HepG2 (cell line): ENCODE results near the gene PCDHGA6.

Source experiments
- ARNT ChIP-seq: fragments of 450-650 bp; IDR thresholded peaks from 2 replicates; pipeline ENCODE4 v1.6.1; 2017
- CEBPB ChIP-seq: IDR thresholded peaks from 2 replicates; pipeline ENCODE4 v1.6.1; 2011; ENCODE audit warnings: low read depth, low read length, improper control_type of control experiment, borderline replicate concordance
- ETV6 ChIP-seq: sonication (generic); formaldehyde crosslinking; conservative IDR thresholded peaks from 2 replicates; pipeline ENCODE4 v1.4.0; 2020; ENCODE audit warnings: missing genetic modification reagents
- EZH2 ChIP-seq: conservative IDR thresholded peaks from 2 replicates; pipeline ENCODE4 v1.6.1; 2012; ENCODE audit warnings: mild to moderate bottlenecking, low read depth, low read length, moderate library complexity
- GATAD1 ChIP-seq: IDR thresholded peaks from 2 replicates; pipeline ENCODE4 v1.6.1; 2016; ENCODE audit warnings: missing genetic modification reagents, missing compliant biosample characterization
- MXI1 ChIP-seq: IDR thresholded peaks from 3 replicates; pipeline ENCODE4 v1.6.1; 2012; ENCODE audit warnings: low read depth, low read length, inconsistent platforms, borderline replicate concordance
- POLR2A ChIP-seq, 2 experiments: IDR thresholded peaks; 2 replicates each; pipeline ENCODE4 v1.6.1; 2011; ENCODE audit warnings: low read depth in 2 of 2, low read length in 2 of 2, mild to moderate bottlenecking in 1 of 2, moderate library complexity in 1 of 2; ENCODE audit not compliant: insufficient read depth in 1 of 2
- ZNF121 ChIP-seq: sonication (generic); formaldehyde crosslinking; IDR thresholded peaks from 2 replicates; pipeline ENCODE4 v1.5.0; 2020; ENCODE audit warnings: mild to moderate bottlenecking, missing genetic modification reagents
- TF ChIP-seq, protein P1 (sequence below): sonication (generic); formaldehyde crosslinking; IDR thresholded peaks from 2 replicates; pipeline ENCODE4 v1.5.0; 2020; ENCODE audit warnings: mild to moderate bottlenecking, missing genetic modification reagents, moderate library complexity
- TF ChIP-seq, protein P2 (sequence below): fragments of 450-650 bp; IDR thresholded peaks from 2 replicates; pipeline ENCODE4 v1.6.1; 2016

DNA sequence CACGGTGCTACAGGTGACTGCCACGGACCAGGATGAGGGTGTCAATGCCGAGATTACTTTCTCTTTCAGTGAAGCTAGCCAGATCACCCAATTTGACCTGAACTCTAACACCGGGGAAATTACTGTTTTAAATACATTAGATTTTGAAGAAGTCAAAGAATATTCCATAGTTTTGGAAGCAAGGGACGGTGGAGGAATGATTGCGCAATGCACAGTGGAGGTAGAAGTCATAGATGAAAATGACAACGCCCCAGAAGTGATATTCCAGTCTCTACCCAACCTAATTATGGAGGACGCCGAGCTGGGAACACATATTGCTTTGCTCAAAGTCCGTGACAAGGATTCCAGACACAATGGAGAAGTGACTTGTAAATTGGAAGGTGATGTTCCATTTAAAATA is 15.0 kb downstream of the PCDHGA6 start:
- TF ChIP-seq ZNF121, result no peak
- no peak for TF ChIP-seq MXI1
- TF ChIP-seq EZH2, result no peak
- TF ChIP-seq CEBPB, result peak; percentile 92
- TF ChIP-seq ARNT, result no peak
- no peak for TF ChIP-seq GATAD1 (CRISPR knock-in tag)
- TF ChIP-seq, protein P1, sequence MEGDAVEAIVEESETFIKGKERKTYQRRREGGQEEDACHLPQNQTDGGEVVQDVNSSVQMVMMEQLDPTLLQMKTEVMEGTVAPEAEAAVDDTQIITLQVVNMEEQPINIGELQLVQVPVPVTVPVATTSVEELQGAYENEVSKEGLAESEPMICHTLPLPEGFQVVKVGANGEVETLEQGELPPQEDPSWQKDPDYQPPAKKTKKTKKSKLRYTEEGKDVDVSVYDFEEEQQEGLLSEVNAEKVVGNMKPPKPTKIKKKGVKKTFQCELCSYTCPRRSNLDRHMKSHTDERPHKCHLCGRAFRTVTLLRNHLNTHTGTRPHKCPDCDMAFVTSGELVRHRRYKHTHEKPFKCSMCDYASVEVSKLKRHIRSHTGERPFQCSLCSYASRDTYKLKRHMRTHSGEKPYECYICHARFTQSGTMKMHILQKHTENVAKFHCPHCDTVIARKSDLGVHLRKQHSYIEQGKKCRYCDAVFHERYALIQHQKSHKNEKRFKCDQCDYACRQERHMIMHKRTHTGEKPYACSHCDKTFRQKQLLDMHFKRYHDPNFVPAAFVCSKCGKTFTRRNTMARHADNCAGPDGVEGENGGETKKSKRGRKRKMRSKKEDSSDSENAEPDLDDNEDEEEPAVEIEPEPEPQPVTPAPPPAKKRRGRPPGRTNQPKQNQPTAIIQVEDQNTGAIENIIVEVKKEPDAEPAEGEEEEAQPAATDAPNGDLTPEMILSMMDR (CRISPR knock-in tag), result no peak
- TF ChIP-seq POLR2A (IDR thresholded peaks at IDR 0.05; ENCODE audit: insufficient read depth in 1 of 2, low read depth in 2 of 2, low read length in 2 of 2), result no peak
- TF ChIP-seq, protein P2, sequence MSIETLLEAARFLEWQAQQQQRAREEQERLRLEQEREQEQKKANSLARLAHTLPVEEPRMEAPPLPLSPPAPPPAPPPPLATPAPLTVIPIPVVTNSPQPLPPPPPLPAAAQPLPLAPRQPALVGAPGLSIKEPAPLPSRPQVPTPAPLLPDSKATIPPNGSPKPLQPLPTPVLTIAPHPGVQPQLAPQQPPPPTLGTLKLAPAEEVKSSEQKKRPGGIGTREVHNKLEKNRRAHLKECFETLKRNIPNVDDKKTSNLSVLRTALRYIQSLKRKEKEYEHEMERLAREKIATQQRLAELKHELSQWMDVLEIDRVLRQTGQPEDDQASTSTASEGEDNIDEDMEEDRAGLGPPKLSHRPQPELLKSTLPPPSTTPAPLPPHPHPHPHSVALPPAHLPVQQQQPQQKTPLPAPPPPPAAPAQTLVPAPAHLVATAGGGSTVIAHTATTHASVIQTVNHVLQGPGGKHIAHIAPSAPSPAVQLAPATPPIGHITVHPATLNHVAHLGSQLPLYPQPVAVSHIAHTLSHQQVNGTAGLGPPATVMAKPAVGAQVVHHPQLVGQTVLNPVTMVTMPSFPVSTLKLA, result no peak
- TF ChIP-seq ETV6 (CRISPR knock-in tag), result no peak
